ENCODE measurements around the gene AOPEP. TPM values are rescaled to one million over a fixed set of nuclear protein-coding genes. Genes with fewer than 3 reads are reported as not detected.

The AOPEP gene
- total RNA-seq, 4 donors from 2014 or later, result 126 to 216 (median 136) TPM

- Histone ChIP-seq H3K27ac (peak overlapping the region in 2 of 3 donors; percentile 100), H3K36me3 (no peaks in the 10 kb centered on the region), H3K9me3 (no peaks in the 10 kb centered on the region), H3K4me1 (peaks cover 11 to 30% of the 10 kb centered on the region in 2 donors), H3K27me3 (no peaks in the 10 kb centered on the region), H3K4me3 (replicated peaks in 1 of 3) (no peak overlapping the region)
- no peak for DNase-seq
- intact Hi-C loops (cut with DNase I), result no loop called here
- TF ChIP-seq, protein P1, sequence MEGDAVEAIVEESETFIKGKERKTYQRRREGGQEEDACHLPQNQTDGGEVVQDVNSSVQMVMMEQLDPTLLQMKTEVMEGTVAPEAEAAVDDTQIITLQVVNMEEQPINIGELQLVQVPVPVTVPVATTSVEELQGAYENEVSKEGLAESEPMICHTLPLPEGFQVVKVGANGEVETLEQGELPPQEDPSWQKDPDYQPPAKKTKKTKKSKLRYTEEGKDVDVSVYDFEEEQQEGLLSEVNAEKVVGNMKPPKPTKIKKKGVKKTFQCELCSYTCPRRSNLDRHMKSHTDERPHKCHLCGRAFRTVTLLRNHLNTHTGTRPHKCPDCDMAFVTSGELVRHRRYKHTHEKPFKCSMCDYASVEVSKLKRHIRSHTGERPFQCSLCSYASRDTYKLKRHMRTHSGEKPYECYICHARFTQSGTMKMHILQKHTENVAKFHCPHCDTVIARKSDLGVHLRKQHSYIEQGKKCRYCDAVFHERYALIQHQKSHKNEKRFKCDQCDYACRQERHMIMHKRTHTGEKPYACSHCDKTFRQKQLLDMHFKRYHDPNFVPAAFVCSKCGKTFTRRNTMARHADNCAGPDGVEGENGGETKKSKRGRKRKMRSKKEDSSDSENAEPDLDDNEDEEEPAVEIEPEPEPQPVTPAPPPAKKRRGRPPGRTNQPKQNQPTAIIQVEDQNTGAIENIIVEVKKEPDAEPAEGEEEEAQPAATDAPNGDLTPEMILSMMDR (IDR thresholded peaks at IDR 0.05), result no peak
- no peak for TF ChIP-seq POLR2A (IDR thresholded peaks at IDR 0.05)
- WGBS, 2 donors, result 97% methylated on average over 7 of the region's 7 CpGs
These were observed 275.2 kb downstream of the AOPEP start for GRCh38 chr9:95001720-95002119.

DNA sequence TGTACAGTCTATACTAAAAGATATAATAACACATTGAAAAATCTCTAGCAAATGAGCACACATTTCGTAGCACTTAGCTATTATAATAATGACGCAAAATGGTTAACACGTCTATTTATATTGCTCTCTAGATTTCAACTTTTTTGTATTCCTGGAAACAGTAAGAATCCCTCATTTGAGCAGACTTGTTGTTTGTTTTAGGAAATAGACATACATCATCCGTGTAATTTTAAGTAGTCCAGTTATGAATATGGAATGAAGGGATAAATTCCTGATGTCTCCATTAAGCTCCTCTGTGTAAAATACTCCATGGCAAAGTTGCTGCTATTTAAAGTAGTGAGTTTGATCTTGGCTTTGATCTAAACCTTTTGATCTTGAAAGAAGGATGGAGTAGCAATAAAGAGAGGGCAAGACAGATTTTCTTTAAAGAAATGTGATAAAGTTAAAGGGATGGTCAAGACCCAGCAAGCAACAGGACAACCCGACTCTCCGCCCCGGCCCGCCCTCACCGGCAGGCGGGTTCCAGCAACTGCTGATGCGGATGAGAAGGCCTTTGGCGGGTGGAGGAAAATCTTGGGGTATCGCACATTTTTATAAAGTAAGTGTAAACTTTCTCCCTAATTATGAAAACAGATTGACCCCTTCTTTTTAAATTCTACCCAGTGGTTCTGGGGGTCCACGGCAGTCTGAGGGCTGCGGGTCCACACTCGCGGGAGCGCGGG is 277.4 kb downstream of the AOPEP start:
- Histone ChIP-seq H3K27me3 (no peaks in the 10 kb centered on the region), H3K4me1 (peaks cover 26 to 45% of the 10 kb centered on the region in 2 donors), H3K27ac (peak overlapping the region; percentile 100), H3K4me3 (replicated peaks in 1 of 3) (peak overlapping the region; percentile 53 to 85 (median 74)), H3K9me3 (no peaks in the 10 kb centered on the region), H3K36me3 (no peaks in the 10 kb centered on the region)
- intact Hi-C loops (cut with DNase I), result no loop called here
- peak; percentile 74 to 84 for DNase-seq
- WGBS, 2 donors, result 13 to 14% methylated on average over 19 of the region's 19 CpGs
- TF ChIP-seq POLR2A (IDR thresholded peaks at IDR 0.05), result peak in 1 of 2 donors; percentile 67
- TF ChIP-seq, protein P1 (IDR thresholded peaks at IDR 0.05), result peak in 3 of 6 experiments; percentile 6 to 34 (median 32)

- Histone ChIP-seq H3K4me3 (replicated peaks in 1 of 3) (peak overlapping the region; percentile 68 to 85 (median 74)), H3K4me1 (peaks cover 25 to 48% of the 10 kb centered on the region in 2 donors), H3K36me3 (no peaks in the 10 kb centered on the region), H3K27me3 (no peaks in the 10 kb centered on the region), H3K27ac (peak overlapping the region; percentile 100), H3K9me3 (no peaks in the 10 kb centered on the region)
- intact Hi-C loops (cut with DNase I), result no loop called here
- TF ChIP-seq, protein P1 (IDR thresholded peaks at IDR 0.05), result peak in 1 of 6 experiments; percentile 4
- TF ChIP-seq POLR2A (IDR thresholded peaks at IDR 0.05), result peak in 1 of 2 donors; percentile 68
- DNase-seq, result peak; percentile 60 to 67
- 0 to 1% methylated on average over 11 to 21 of the region's 133 CpGs for WGBS, 2 donors
These were observed 278.1 kb downstream of the AOPEP start for GRCh38 chr9:95004411-95005277.

GRCh38 chr9:95005278-95006143 is 279.0 kb downstream of the AOPEP start:
- no peaks in the 10 kb centered on the region for H3K36me3 ChIP-seq
- peak overlapping the region; percentile 91 to 100 (median 100) for H3K27ac ChIP-seq
- no peaks in the 10 kb centered on the region for H3K9me3 ChIP-seq
- no peaks in the 10 kb centered on the region for H3K27me3 ChIP-seq
- TF ChIP-seq POLR2A (IDR thresholded peaks at IDR 0.05), result no peak
- TF ChIP-seq, protein P1 (IDR thresholded peaks at IDR 0.05), result no peak
- H3K4me3 ChIP-seq (replicated peaks in 1 of 3), result peak overlapping the region; percentile 68 to 85 (median 73)
- intact Hi-C loops (cut with DNase I), result no loop called here
- peaks cover 23 to 43% of the 10 kb centered on the region in 2 donors for H3K4me1 ChIP-seq
- 3 to 5% methylated on average over 15 to 21 of the region's 49 CpGs for WGBS, 2 donors
- peak; percentile 29 to 40 for DNase-seq

Measured in thyroid gland (tissue), 4 donors.